AG04450 (cell line): ENCODE measurements around the gene C1GALT1. TPM values are rescaled to one million over a fixed set of nuclear protein-coding genes. Genes with fewer than 3 reads are reported as not detected.

Experiments
- CTCF ChIA-PET: fragments of 300-600, 350-600 bp; formaldehyde crosslinking; extraction: SDS; loops from one replicate; lab custom pipeline; 2022; ENCODE audit warnings: antibody characterized with exemption, inconsistent platforms; lab: Charles Lee
- POLR2A ChIA-PET: fragments of 350-600 bp; formaldehyde crosslinking; extraction: SDS; loops from one replicate; lab custom pipeline; 2021; ENCODE audit warnings: antibody characterized with exemption, inconsistent platforms; lab: Yijun Ruan, JAX
- DNase-seq: peaks from one replicate; pipeline ENCODE4 v3.0.0-alpha.2; 2011; ENCODE audit warnings: low read depth, low spot score
- H3K27ac ChIP-seq: one replicate; pipeline ENCODE4 v1.5.1; 2012; ENCODE audit warnings: low read depth, low read length, control low read depth
- H3K27me3 ChIP-seq: one replicate; pipeline ENCODE4 v1.6.0; 2012; ENCODE audit warnings: low read length; ENCODE audit not compliant: control insufficient read depth, insufficient read depth
- H3K4me3 ChIP-seq: 2 replicates; pipeline ENCODE4 v1.5.1; 2011; ENCODE audit warnings: mild to moderate bottlenecking, low read depth, low read length, control low read depth
- H3K9me3 ChIP-seq: 2 replicates; pipeline ENCODE4 v1.5.1; 2012; ENCODE audit warnings: low read length; ENCODE audit not compliant: control insufficient read depth, insufficient read depth
- CTCF ChIP-seq: IDR thresholded peaks from 2 replicates; pipeline ENCODE4 v1.5.1; 2011; ENCODE audit warnings: low read depth, low read length, control low read depth, inconsistent platforms
- polyA plus RNA-seq: library from polyadenylated mRNA; depleted of rRNA; stranded (reverse); fragments of >200 nt; gene quantifications from 2 replicates; pipeline ENCODE4 v1.2.3, GENCODE V29; 2011

Gene C1GALT1
- polyA plus RNA-seq, 1 experiment, result 24.0 TPM

DNA sequence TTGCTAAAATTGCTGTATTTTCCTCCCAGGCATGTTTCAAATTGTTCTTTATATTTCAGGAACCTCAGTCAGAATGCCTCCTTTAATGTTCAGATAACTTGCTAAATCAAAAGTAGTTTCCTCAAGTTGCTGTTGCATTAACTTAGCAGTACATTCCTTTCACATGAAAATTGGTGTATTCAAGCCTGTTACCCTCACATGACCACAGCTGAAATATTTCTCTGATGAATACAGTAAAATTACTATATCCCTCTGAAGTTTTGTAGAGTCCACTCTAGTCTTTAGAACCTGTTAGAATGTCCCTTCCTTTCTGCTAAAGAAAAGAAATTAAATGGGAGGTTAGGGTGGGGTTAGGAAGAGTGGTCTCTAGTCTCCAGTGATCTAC, 24.5 kb upstream of the C1GALT1 start:
- POLR2A ChIA-PET, result no interaction called here
- no peak for TF ChIP-seq CTCF
- Histone ChIP-seq H3K9me3 (no peaks in the 10 kb centered on the region), H3K27me3 (no peaks in the 10 kb centered on the region), H3K4me3 (peak overlapping the region; percentile 8), H3K27ac (no peak overlapping the region)
- CTCF ChIA-PET, result interaction anchor here (1.4 kb wide), 1 partner anchor 55 kb away, joined by 6 read pairs; no protein-coding TSS in a partner anchor
- no peak for DNase-seq

GRCh38 chr7:7159063-7159658, 23.2 kb upstream of the C1GALT1 start:
- POLR2A ChIA-PET, result no interaction called here
- DNase-seq, result no peak
- CTCF ChIA-PET, result interaction anchor here (1.6 kb wide), 1 partner anchor 56 kb away, joined by 3 read pairs; no protein-coding TSS in a partner anchor
- H3K4me3 ChIP-seq, result no peak overlapping the region
- TF ChIP-seq CTCF, result no peak
- H3K9me3 ChIP-seq, result no peaks in the 10 kb centered on the region
- no peaks in the 10 kb centered on the region for H3K27me3 ChIP-seq
- H3K27ac ChIP-seq, result no peak overlapping the region

DNA sequence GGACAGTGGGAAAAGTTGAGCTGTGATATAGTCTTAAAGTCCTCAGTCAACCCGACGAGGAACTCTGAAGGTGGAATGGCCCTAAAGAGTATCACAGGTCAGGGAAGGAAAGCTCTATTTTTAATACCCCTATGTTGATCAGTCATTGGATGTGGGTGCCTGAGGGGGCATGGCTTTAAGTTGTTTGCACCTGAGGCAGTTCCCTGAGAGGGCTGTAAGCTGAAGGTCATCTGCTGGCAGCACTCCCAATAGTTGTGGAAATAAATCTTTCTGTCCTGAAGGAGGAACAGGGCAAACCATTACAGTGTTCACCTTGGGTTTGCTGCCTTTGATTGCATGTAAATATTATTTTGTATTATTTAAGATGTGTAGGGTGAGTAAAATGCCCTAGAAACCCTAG, 17.8 kb upstream of the C1GALT1 start:
- ChIA-PET CTCF (interaction anchor here (0.9 kb wide), 1 partner anchor 17 kb away, joined by 5 read pairs; no protein-coding TSS in a partner anchor), POLR2A (no interaction called here)
- no peaks in the 10 kb centered on the region for H3K9me3 ChIP-seq
- H3K4me3 ChIP-seq, result no peak overlapping the region
- H3K27ac ChIP-seq, result no peak overlapping the region
- H3K27me3 ChIP-seq, result no peaks in the 10 kb centered on the region
- no peak for TF ChIP-seq CTCF
- DNase-seq, result no peak

DNA sequence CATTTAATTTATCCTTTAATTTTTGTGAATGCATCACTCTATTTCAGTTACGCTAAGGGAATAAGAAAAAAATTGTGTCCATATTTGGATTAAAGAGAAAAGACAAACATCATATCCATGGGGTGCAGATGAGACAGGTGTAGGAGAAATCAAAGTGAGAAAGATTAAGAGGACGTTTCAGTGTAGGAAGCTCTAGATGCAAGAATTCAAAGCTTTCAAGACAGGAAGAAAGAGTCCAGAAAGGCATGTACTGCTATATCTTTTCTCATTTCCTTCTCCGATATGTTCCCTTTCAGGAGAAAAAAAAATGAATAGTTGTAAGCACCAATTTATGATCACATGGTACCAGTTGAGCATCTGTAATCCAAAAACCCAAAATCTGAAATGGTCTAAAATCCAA, 17.0 kb upstream of the C1GALT1 start:
- no peak for TF ChIP-seq CTCF
- Histone ChIP-seq H3K27ac (no peak overlapping the region), H3K27me3 (no peaks in the 10 kb centered on the region), H3K9me3 (no peaks in the 10 kb centered on the region), H3K4me3 (no peak overlapping the region)
- CTCF ChIA-PET, result no interaction called here
- POLR2A ChIA-PET, result no interaction called here
- no peak for DNase-seq

DNA sequence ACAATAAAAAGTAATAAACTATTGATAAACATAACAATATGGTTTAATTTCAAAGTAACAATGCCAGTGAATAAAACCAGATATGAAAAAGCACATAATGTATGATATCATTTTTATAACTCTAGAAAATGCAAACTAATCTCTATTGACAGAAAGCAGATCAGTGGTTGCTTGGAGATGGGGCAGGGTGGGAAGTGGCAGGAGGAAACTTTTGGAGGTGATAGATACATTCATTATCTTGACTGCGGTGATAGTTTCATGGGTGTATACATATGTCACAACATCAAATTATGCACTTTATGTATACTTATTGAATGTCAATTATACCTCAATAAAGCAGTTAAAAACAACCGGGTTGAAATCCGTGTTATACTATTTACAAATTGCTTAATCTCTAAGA, 16.0 kb upstream of the C1GALT1 start:
- TF ChIP-seq CTCF, result no peak
- no peaks in the 10 kb centered on the region for H3K27me3 ChIP-seq
- no peaks in the 10 kb centered on the region for H3K9me3 ChIP-seq
- H3K27ac ChIP-seq, result no peak overlapping the region
- no peak for DNase-seq
- CTCF ChIA-PET, result no interaction called here
- no peak overlapping the region for H3K4me3 ChIP-seq
- POLR2A ChIA-PET, result no interaction called here
